WERI-Rb-1 (cell line): ENCODE data around the gene ZBTB7C.

Experiments
- DNase-seq: peaks from one replicate; pipeline ENCODE4 v3.0.0-alpha.2; 2020
- H3K27ac ChIP-seq: fragments of 250-450 bp; sonication (Bioruptor Pico); 2 replicates; pipeline ENCODE4 v1.5.1; 2020; ENCODE audit warnings: mild to moderate bottlenecking, moderate library complexity
- H3K27me3 ChIP-seq: fragments of 250-450 bp; sonication (Bioruptor Pico); 2 replicates; pipeline ENCODE4 v1.5.1; 2021; ENCODE audit warnings: mild to moderate bottlenecking, low read depth, moderate library complexity; ENCODE audit not compliant: insufficient read depth, severe bottlenecking
- H3K36me3 ChIP-seq: fragments of 250-450 bp; sonication (Bioruptor Pico); 2 replicates; pipeline ENCODE4 v1.5.1; 2020; ENCODE audit warnings: mild to moderate bottlenecking, moderate library complexity
- H3K4me3 ChIP-seq: 2 replicates; pipeline ENCODE4 v1.5.1; 2011; ENCODE audit warnings: low read depth, mild to moderate bottlenecking, control low read depth, low read length
- H3K9me3 ChIP-seq: fragments of 250-450 bp; sonication (Bioruptor Pico); 2 replicates; pipeline ENCODE4 v1.5.1; 2021; ENCODE audit warnings: mild to moderate bottlenecking, moderate library complexity; ENCODE audit not compliant: severe bottlenecking
- CTCF ChIP-seq: IDR thresholded peaks from 2 replicates; pipeline ENCODE4 v1.5.1; 2011; ENCODE audit warnings: low read depth, mild to moderate bottlenecking, control low read depth, inconsistent platforms, low read length

ZBTB7C gene

GRCh38 chr18:48119204-48119603 is 290.0 kb downstream of the ZBTB7C start:
- H3K36me3 ChIP-seq, result no peaks in the 10 kb centered on the region
- no peak for DNase-seq
- H3K4me3 ChIP-seq, result no peak overlapping the region
- H3K27ac ChIP-seq, result no peak overlapping the region
- TF ChIP-seq CTCF, result no peak
- no peaks in the 10 kb centered on the region for H3K9me3 ChIP-seq
- no peaks in the 10 kb centered on the region for H3K27me3 ChIP-seq

- H3K27ac ChIP-seq, result no peak overlapping the region
- no peaks in the 10 kb centered on the region for H3K27me3 ChIP-seq
- H3K9me3 ChIP-seq, result no peaks in the 10 kb centered on the region
- DNase-seq, result no peak
- no peak overlapping the region for H3K4me3 ChIP-seq
- TF ChIP-seq CTCF, result no peak
- H3K36me3 ChIP-seq, result no peaks in the 10 kb centered on the region
These were observed 292.1 kb downstream of the ZBTB7C start for GRCh38 chr18:48116873-48117630.

GRCh38 chr18:48116017-48116416 is 293.2 kb downstream of the ZBTB7C start:
- H3K36me3 ChIP-seq, result no peaks in the 10 kb centered on the region
- no peak overlapping the region for H3K27ac ChIP-seq
- H3K9me3 ChIP-seq, result no peaks in the 10 kb centered on the region
- no peak overlapping the region for H3K4me3 ChIP-seq
- DNase-seq, result no peak
- no peaks in the 10 kb centered on the region for H3K27me3 ChIP-seq
- no peak for TF ChIP-seq CTCF

GRCh38 chr18:48113691-48114090 is 295.5 kb downstream of the ZBTB7C start:
- Histone ChIP-seq H3K27me3 (no peaks in the 10 kb centered on the region), H3K27ac (no peak overlapping the region), H3K36me3 (no peaks in the 10 kb centered on the region), H3K9me3 (no peaks in the 10 kb centered on the region), H3K4me3 (no peak overlapping the region)
- TF ChIP-seq CTCF, result no peak
- DNase-seq, result no peak

DNA sequence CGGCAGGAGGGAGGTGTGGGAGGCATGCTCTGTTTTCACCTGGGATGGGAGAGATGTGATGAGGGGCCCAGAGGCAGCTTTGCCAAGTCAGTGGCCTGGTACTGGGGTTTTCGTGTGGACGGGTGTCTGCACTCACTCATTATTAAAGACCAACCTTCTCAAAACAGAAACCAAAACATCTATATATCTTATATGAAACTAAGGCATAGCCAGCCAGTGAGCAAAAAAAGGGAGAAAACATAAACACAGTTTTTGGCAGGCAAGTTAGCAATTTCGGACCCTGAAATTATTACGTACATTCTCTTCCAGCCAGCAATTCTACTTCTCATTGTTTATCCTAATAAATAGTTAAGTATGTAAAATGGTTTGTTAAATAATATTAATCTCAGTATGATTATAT is 297.6 kb downstream of the ZBTB7C start:
- TF ChIP-seq CTCF, result no peak

DNA sequence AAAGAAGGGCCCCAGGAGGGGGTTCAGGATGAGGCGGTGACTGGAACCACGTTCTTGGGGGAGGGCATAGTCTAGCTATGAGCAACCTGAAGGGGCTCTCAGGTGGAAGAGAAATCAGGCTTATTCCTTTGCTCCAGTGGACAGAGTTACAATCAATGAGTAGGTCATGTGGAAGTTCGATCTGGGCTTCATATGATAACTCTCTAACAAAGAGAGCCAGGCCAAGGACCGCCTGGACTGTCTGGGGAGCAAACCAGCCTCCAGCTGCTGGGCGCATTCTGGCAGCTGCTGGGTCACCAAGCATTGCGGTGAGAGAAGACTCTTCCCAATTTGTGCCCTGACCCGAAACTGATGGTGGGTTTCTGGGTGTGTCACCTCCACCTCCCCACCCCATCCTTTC is 298.4 kb downstream of the ZBTB7C start:
- no peak for DNase-seq
- H3K4me3 ChIP-seq, result no peak overlapping the region
- no peaks in the 10 kb centered on the region for H3K9me3 ChIP-seq
- no peaks in the 10 kb centered on the region for H3K27me3 ChIP-seq
- H3K27ac ChIP-seq, result no peak overlapping the region
- no peaks in the 10 kb centered on the region for H3K36me3 ChIP-seq
- no peak for TF ChIP-seq CTCF

More for the DNA sequence above, 297.6 kb downstream of the ZBTB7C start:
- Histone ChIP-seq H3K36me3 (no peaks in the 10 kb centered on the region), H3K4me3 (no peak overlapping the region), H3K9me3 (no peaks in the 10 kb centered on the region), H3K27ac (no peak overlapping the region), H3K27me3 (no peaks in the 10 kb centered on the region)
- no peak for DNase-seq
